Kidney tubule cell (primary cell): Measurements from ENCODE around the gene NTM.

Experiments
- DNase-seq: peaks from one replicate; pipeline ENCODE4 v3.0.0-alpha.2; 2018; ENCODE audit warnings: low spot score

Gene NTM

DNA sequence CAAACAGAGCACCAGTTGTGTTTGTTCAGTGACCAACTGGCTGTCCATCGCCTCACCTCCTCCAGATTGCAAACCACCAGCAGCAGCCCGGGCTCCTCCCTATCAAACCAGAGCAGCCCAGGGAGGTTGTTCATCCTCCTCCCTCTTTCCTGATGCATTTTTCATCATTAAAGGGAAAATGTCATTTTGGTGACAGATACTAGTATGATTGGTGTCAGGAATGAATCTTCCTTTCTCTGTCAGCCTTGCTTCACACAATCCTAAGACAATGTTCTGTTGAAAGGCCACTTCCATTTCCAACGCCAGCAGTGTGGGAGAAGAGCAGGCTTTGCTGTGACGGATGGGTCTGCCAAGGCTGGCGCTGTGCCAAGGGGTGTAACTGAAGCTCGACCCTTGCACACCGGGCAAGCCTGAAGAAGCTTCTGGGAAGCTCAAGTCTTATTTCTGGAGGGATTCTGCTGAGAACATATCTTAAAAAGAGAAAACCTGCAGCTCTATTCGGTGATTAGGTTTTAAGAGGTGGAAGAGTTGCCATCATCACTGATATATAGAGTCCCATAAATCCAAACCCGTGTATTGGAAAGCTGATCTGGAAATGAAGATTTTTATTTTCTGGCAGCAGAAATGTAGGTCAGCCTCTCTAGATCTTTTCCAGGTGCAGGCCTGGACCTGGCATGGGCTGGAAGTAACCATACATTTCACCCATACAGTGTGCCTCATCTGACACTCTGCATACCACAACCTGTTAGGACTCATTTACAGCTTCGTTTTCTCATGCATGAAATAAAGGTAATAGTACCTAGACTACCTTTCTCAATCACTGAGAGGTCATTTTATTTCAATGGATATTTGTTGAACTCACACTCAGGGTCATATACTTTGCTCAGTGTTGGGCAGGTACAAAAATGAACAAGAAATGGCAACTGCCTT lies 524.5 kb downstream of the NTM start:
- no peak for DNase-seq

DNA sequence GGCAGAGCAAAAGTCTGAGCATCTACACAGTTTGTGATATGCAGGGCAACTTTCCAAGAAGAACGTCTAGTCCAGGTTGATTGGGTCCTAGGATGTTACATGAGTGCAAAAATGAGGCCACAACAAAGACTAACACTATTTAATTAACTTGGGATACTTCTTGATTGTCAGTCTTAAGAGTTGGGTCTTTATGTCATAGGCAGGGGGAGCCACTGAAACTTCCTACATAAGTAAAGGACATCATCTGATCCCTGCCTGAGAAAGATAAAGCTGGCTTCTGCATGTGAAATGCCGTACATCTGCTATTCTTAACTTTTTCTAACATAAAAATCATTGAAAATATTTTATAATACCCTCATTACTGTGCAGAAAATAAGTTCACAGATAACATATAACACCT lies 525.5 kb downstream of the NTM start:
- DNase-seq = no peak

DNA sequence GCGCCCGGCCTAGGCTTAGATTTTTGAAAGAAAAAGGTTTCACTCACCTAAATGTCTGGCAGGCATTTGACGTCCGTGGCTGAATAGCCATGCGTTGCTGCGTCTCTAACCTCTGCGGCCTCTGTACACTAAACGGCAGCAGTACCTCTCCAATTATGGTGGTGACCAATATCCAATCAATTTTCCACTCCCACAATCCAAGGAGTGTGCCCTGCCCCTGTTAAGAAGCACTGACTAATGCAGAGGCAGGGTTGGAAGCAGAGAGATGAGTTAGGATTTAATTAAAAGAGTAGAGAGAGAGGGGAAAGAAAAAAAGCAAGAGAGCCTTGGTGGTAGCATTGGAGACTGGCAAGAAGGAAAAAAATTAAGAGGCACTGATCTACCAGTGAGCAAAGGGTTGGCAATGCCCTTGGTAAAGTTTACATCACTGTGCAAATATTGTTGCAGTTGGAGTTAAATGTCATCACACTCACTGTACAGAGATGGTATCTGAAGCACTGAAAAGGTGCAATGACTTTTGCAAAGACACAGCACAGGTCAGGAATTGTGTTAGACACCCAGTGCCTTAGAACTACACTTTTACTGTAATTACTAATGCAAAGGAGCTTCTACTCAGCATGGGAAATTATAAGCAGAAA lies 526.7 kb downstream of the NTM start:
- no peak for DNase-seq

DNA sequence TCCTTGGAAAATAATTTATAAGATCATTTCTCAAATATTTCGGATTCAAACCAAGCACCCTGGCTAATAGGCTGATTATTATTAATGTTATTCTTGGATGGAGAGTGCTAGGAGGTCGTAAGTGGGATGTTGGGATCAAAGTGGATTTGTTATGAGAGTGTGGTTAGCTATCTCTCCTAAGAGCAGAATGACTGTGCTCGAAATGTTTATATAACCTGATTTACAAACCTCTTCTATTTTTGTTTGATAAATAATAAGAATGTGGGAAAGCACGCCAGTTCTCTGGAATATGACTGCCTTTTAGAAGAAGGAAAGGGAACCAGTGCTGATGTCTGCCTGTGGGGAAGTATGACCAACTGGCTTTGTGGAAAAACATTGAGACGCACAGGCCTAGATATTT lies 527.5 kb downstream of the NTM start:
- DNase-seq = peak; percentile 18

DNA sequence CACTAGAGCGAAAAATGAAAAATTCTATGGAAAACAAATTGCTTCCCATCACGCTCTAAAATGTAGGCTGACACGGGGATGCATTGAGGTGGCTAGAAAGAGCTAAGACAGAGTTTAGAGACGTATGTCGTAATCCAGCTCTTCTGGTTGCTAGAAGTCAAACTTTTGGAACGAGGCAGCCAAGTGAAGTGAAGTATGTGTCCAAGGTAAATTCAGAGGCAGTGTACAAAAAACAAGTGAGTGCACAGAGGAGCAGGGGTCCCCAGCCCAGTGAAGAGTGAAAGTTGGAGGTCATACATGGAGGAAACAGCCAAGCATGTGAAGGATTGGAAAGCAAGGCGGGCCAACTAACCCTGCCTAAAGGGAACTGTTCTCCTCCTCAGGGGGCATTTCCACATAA lies 528.5 kb downstream of the NTM start:
- DNase-seq = no peak

DNA sequence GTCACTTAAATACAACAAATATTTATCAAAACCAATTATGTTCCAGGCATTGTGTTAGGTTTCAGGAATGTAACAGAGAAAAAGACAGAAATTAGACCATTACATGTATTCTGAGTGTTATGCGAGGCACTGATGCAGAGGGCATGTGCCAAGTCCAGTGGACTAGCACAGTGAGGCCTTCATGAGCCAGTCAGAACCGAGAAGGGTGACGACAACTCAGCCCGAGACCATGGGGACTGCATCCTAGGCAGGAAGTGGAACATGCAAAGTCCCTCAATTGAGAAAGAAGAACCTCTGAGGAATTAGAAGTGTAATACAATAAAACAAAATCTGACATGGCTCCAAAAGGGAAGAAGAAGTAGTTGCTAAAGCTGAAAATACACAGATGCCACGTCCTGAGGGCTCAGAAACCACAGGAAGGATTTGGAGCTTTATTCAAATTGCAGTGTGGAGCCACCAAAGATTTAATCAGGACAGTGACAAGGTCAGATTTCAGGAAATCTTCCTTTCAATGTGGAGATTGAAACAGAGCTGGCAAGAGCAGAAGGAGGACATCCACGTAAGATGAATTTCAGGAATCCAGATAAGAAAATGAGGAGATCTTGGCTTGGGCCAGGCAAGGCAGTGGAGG lies 529.6 kb downstream of the NTM start:
- DNase-seq = no peak

DNA sequence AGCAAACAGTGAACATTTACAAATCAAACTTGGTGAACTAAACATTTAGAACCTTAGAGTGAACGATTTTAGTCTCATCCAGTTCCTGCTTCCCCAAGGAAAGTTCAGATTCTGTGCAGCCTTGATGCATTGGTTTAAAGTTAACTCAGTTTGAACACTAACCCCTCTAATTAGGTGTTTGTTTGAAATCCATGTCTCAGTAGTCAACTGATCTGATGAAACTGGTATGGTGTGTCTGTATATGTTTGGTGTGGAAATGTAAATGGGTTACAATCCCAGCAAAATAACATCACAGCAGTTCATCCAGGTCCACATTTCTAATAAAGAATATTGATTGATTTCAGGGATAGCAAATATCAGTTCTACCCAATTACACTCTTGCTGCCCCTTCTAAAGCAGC lies 532.0 kb downstream of the NTM start:
- no peak for DNase-seq

DNA sequence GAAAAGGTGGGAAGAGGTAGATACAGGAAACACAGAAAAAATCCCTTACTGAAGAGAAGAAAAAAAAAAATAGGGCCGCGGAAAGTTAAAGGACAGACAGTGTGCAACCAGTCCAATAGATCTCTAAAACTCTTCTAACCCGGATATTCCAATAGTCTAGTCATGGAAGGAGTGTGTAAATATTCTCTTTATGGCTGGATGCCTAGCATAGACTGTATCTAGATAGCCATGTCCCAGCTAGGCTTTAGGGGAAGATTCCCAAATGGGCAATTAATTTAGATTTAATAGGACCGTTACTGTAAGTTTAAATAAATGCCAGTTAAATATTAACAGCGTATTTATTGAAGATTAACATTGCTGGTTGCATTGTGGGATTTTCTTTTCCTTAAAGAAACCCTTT lies 532.7 kb downstream of the NTM start:
- DNase-seq = no peak

DNA sequence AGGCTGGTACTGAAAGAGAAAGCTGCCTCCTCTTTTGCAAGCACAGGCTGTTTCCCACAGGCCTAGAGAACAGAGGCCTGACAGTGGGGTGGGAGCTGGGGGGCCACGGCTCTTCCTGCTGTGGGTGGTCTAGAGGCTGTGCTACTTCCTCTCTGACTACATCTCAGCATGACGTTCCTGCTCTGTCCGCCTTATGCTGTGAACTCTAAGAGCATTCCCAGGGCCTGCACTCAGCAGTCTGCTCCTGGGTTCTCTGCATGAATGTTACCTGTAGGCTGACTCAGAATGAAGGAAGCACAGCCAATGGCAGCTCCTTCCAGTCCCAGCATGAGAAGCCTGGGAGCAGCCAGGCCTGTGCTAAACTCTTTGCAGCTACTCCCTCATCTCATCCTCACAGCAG lies 534.3 kb downstream of the NTM start:
- peak; percentile 63 for DNase-seq

DNA sequence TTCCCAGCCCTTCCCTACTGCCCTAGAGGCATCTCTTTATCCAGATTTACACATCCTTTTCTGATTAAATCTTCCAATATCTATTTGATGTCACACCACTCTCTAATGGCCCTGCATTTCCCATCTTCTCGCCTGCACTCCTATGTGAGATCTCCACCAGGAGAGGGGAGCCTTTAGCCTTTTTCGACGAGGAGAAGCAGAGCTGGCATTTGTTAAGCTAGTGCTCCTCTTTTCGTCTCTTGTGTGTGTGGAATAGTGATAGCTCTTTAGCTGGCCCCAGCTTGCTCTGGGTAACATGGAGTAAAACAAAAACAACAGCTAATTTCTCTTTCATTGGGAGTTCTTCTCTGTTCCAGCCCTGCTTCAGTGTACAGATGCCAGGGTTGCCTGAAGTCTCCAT lies 536.5 kb downstream of the NTM start:
- no peak for DNase-seq

DNA sequence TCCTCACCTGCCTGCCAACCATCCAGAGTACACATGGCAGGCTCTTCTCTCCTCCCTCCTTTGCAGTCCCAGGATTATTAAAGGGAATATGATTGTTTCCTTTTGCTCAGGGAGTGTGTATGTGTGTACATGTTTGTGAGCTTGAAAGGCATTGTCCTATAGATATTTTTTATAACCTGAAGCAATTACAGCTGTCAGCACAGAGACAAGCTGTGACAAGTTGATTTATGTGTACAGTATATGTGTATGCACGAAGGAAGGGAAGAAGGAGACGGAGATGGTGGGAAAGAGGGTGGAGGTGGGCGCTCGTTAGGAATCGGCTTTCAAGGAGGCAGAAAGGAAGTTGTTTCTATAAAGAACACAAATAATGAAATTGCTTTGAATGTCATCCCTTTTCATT lies 537.0 kb downstream of the NTM start:
- DNase-seq = no peak

DNA sequence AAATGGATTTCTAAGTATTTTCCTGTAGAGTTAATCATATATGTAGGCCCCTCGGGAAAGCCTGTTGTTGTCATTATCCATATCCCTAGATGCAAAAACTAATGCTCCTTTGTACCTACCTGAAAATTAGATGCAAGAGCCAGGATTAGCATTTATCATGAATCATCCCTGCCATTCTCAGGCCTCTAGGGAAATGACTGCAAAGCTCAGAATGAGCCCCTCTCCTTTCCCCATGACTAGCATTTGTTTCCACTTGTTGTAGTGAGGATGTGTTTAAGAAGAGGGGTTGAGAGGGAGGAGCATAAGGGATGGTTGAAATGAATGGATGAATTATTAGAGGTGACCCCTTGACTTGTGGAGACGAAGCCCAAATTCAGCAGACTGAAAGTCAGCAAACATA lies 537.9 kb downstream of the NTM start:
- DNase-seq = no peak

DNA sequence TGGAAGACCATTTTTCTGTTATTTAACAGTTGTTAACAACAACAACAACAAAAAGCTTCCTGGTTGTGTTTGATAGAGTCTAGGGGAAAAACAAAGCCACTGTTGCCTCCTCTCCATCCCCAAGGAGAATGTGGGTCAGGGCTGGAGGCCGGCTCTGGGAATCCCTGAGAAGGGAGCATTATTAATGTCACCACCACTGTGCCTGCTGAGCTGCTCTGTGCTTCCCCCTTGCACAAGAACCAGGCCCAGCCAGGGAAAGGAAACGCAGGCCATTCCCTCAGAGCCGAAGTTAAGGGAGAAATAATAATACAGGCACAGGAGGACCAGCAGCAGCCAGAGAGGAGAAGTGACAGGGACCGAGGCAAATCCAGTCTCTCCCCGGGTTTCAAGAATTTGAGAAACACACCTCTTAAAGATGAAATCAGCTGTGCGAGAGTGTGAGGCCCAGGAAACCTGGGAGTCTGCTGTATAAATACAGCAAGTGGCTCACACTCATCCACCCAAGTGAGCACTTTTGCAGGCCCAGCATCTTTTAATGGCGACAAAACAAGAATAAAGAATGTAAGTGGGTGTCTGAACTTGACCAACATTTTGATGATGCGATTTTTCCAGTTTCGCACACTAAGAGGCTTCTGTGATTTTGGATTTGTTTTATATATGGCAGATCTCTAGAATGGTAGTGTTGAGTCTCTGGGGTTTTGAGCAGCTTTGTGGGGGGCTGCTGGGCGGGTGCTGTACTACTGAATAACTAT lies 539.2 kb downstream of the NTM start:
- DNase-seq = no peak

DNA sequence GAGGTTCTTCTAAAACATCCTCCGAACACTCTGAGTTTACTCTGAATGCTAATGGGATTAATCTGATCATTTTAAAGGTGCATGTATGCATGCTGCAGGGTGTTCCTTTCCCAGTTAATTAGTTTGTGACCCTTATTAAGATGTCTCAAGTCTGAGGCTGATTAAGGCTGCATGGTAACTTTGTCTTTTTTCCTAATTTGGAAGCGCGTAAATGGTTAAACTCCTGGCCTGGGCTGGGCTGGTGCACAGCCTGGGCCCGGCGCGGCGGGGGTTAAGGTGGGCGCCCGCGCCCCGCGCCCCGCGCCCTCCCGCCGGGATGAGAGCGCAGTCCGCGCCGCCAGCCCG lies 539.7 kb downstream of the NTM start:
- DNase-seq = no peak

DNA sequence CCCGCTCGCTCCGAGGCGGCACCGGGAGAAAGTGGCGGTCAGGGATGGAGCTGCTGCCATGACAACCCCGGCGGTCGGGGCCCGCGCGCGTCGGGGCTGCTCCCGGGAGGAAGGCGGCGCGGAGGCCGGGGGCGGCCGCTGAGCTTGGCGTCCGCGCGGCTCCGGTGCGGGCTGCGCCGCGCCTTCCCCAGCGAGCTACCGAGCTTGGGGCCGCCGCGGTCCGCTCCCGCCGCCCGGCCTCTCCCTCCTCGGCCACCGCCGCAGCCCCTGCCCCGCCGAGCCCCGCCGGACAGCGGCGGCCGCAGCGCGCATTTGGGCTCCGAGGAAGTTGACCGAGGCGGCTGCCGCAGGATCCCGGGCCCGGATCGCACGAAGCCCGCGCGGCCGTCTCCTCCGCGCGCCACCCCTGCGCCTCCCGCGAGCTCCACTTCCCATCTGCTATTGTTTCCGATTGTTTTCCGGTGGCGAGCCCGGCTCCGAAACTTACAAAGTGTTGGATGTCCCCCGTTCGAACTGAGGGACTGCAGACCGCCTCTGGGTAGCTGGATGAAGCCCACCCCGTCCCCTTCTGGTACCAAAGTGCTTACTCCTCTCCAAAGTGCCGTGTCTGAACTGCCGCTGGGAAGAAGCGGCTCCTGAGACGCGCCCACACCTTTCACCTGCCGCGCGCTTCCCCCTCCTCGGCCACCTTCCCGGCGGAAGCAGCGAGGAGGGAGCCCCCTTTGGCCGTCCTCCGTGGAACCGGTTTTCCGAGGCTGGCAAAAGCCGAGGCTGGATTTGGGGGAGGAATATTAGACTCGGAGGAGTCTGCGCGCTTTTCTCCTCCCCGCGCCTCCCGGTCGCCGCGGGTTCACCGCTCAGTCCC lies 540.3 kb downstream of the NTM start:
- peak; percentile 53 for DNase-seq

DNA sequence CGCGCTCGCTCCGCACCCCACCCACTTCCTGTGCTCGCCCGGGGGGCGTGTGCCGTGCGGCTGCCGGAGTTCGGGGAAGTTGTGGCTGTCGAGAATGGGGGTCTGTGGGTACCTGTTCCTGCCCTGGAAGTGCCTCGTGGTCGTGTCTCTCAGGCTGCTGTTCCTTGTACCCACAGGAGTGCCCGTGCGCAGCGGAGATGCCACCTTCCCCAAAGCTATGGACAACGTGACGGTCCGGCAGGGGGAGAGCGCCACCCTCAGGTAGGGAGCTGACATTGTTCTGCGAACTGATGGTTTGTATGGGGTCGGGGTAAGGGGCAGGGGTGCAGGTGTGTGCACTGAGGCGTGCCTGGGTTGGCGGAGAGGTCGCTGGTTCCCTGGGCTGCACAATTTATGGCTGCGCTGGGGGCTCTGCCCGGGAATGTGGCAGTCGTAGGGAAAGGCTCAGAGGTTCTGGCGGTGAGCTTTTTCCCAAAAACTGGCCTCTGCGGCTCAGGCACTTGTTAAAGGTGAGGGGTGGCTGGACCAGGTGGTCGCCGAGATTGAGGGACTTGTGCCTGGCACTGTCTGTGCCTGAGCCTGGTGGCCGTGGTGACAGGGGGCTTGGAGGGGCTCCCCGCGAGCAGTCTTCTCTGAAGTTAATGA lies 541.1 kb downstream of the NTM start:
- peak; percentile 19 for DNase-seq

DNA sequence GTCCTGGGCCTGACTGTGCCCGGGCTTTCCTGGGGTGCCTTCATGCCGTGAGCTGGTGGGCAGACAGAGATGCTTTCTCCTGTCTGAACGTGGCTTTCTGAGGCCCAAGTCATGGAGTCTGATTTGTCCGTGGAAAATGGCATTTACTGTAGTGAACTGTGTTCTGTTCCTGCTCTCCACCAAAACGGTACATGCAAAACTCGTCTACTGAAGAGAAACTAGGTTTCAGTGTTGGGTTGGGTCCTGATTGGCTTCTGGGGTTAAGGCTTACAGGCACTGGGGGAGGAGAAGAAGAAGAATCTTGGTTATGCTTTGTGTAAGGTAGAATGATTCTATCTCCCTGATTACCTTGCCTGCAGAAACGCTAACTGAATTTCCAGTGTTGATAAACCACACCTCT lies 541.7 kb downstream of the NTM start:
- DNase-seq = no peak

DNA sequence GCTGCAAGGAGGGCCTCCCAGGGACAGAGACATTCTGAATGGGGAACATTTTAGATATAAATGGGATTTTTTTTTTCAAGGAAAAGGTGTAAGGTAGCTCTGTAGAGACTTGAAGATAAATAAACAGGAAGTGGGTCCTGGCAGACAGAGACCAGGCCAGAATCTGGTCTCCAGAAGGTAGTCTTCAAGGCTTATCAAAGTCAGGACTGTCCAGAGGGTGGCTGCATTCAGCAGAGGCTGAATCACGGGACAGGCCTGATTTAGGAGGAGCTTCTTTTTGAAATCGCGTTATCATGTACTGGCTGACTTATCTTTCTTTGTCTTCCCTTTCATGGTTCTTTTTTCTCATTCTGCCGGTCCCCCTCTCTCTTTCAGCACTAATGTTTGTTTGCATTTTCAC lies 542.9 kb downstream of the NTM start:
- no peak for DNase-seq

DNA sequence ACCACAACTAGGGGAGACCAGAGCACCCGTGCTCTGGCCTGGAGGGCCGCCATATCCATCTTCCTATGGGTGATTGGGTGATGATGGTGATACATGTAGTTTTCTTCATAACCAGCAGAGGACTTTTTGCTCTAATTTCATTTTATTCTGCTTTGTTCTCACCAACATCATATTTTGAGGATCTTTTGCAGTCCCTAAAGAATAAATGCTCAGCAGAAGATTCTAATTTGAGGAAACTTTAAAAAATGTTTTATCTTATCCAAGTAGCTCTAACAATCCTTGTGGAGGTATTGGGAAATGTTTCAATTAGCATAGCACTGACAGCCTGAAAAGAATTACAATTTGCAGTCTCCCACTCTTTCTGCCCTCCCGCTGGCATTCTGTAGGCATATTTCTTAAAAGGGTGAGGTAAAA lies 544.0 kb downstream of the NTM start:
- peak; percentile 29 for DNase-seq

DNA sequence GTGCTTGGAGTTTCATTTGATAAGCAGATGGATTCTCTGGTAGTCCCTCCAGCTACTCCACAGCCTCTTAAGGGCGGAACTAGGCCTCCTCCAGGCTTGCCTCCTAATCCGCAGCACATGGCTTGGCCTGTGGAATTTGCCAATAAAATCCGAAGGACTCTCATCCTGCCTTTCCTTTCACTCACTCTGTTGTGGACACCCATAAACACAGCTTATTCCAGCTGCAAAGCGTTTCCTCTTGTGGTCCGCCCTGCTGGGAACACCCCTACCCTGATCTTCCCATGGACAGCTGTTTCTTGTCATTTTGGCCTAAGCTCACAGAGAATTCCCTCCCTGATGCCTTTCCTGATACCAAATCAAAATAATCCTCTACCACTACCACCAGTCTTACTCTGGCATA lies 546.2 kb downstream of the NTM start:
- no peak for DNase-seq
